GM23338 (cell line): ENCODE results near the gene PSMA5. TPM values are rescaled to one million over a fixed set of nuclear protein-coding genes. Genes with fewer than 3 reads are reported as not detected.
A peak's percentile ranks its signal among the peaks of the same experiment; 100 is the strongest.

ENCODE experiments used
- ATAC-seq: fragments of 200-7000 bp; cut with Tn5 transposase; 3 replicates; pipeline ENCODE4 v1.9.1; 2020
- DNase-seq: peaks from one replicate; pipeline ENCODE4 v3.0.0-alpha.2; 2015; ENCODE audit warnings: low spot score
- H2AFZ ChIP-seq: fragments of 200-600 bp; sonication (generic); 2 replicates; pipeline ENCODE4 v1.8.0; 2016; ENCODE audit warnings: antibody characterized with exemption, mild to moderate bottlenecking, moderate library complexity
- H3F3A ChIP-seq: fragments of 200-600 bp; sonication (generic); replicated peaks from 2 replicates; pipeline ENCODE4 v1.8.0; 2017; ENCODE audit warnings: antibody characterized with exemption, mixed run types, low read depth
- H3K27ac ChIP-seq: fragments of 200-600 bp; sonication (generic); 2 replicates; pipeline ENCODE4 v1.6.1; 2016; ENCODE audit warnings: low read depth
- H3K27me3 ChIP-seq: fragments of 200-600 bp; sonication (generic); 2 replicates; pipeline ENCODE4 v1.8.0; 2016; ENCODE audit warnings: mild to moderate bottlenecking, mixed run types, moderate library complexity; ENCODE audit not compliant: insufficient read depth
- H3K36me3 ChIP-seq: fragments of 200-600 bp; sonication (generic); 2 replicates; pipeline ENCODE4 v1.8.0; 2016; ENCODE audit warnings: mild to moderate bottlenecking; ENCODE audit not compliant: insufficient read depth
- H3K4me1 ChIP-seq: fragments of 200-600 bp; sonication (generic); 2 replicates; pipeline ENCODE4 v1.8.0; 2016; ENCODE audit warnings: mild to moderate bottlenecking, moderate library complexity; ENCODE audit not compliant: insufficient read depth
- H3K4me2 ChIP-seq: fragments of 200-600 bp; sonication (generic); 2 replicates; pipeline ENCODE4 v1.7.1; 2017; ENCODE audit warnings: mixed run types
- H3K4me3 ChIP-seq: fragments of 200-600 bp; sonication (generic); 2 replicates; pipeline ENCODE4 v1.6.1; 2016; ENCODE audit warnings: mixed run types
- H3K79me2 ChIP-seq: fragments of 200-600 bp; sonication (generic); replicated peaks from 2 replicates; pipeline ENCODE4 v1.8.0; 2017; ENCODE audit warnings: mild to moderate bottlenecking; ENCODE audit not compliant: insufficient read depth
- H3K9me2 ChIP-seq: fragments of 200-600 bp; sonication (generic); 2 replicates; pipeline ENCODE4 v1.8.0; 2017; ENCODE audit not compliant: insufficient read depth
- H4K20me1 ChIP-seq: fragments of 200-600 bp; sonication (generic); replicated peaks from 2 replicates; pipeline ENCODE4 v1.8.0; 2017; ENCODE audit warnings: mild to moderate bottlenecking; ENCODE audit not compliant: insufficient read depth
- H3K27ac Mint-ChIP-seq: 2 replicates; pipeline ENCODE4 v1.8.0; 2020; ENCODE audit warnings: inconsistent platforms, mild to moderate bottlenecking, moderate library complexity, mixed read lengths
- H3K27me3 Mint-ChIP-seq: 3 replicates; pipeline ENCODE4 v1.8.0; 2022; ENCODE audit warnings: low read depth, mild to moderate bottlenecking, moderate library complexity, mixed read lengths, inconsistent platforms; ENCODE audit not compliant: insufficient read depth, poor library complexity
- H3K36me3 Mint-ChIP-seq: 3 replicates; pipeline ENCODE4 v1.8.0; 2021; ENCODE audit warnings: low read depth, mild to moderate bottlenecking, inconsistent platforms, moderate library complexity, mixed read lengths
- H3K4me1 Mint-ChIP-seq: 3 replicates; pipeline ENCODE4 v1.8.0; 2020; ENCODE audit warnings: mild to moderate bottlenecking, inconsistent platforms, mixed read lengths
- H3K4me3 Mint-ChIP-seq: 3 replicates; pipeline ENCODE4 v1.8.0; 2021; ENCODE audit warnings: moderate library complexity, mild to moderate bottlenecking, inconsistent platforms, mixed read lengths
- H3K9me3 Mint-ChIP-seq: 3 replicates; pipeline ENCODE4 v1.8.0; 2020; ENCODE audit warnings: moderate library complexity, mild to moderate bottlenecking, inconsistent platforms, mixed read lengths
- CREB1 ChIP-seq: fragments of 250-450 bp; sonication (Bioruptor Pico); IDR thresholded peaks from 2 replicates; pipeline ENCODE4 v1.5.0; 2020; ENCODE audit warnings: low read depth, mild to moderate bottlenecking, moderate library complexity
- CTCF ChIP-seq, 2 experiments: fragments of 200-600 bp in 1 of 2; sonication (generic) in 1 of 2; conservative IDR thresholded peaks; 2 replicates each; pipeline versions ENCODE4 v1.5.1 to v1.6.1; 2016 to 2017; ENCODE audit warnings: antibody characterized with exemption in 2 of 2, low read depth in 2 of 2, mild to moderate bottlenecking in 2 of 2, moderate library complexity in 1 of 2
- ETS1 ChIP-seq: IDR thresholded peaks from 2 replicates; pipeline ENCODE4 v1.6.1; 2016; ENCODE audit warnings: antibody characterized with exemption
- EZH2 ChIP-seq: fragments of 200-600 bp; sonication (generic); IDR thresholded peaks from one replicate; pipeline ENCODE4 v1.8.0; 2017; ENCODE audit warnings: antibody characterized with exemption, mild to moderate bottlenecking, low read depth; ENCODE audit not compliant: unreplicated experiment
- EZH2phosphoT487 ChIP-seq: fragments of 200-600 bp; sonication (generic); IDR thresholded peaks from one replicate; pipeline ENCODE4 v1.8.1; 2018; ENCODE audit warnings: antibody characterized with exemption; ENCODE audit not compliant: unreplicated experiment
- JUNB ChIP-seq: IDR thresholded peaks from one replicate; pipeline ENCODE4 v1.6.1; 2016; ENCODE audit warnings: antibody characterized with exemption; ENCODE audit not compliant: unreplicated experiment
- NANOG ChIP-seq: IDR thresholded peaks from 2 replicates; pipeline ENCODE4 v1.6.1; 2016; ENCODE audit warnings: antibody characterized with exemption, borderline replicate concordance
- POLR2AphosphoS5 ChIP-seq: IDR thresholded peaks from 2 replicates; pipeline ENCODE4 v1.6.1; 2016; ENCODE audit warnings: antibody characterized with exemption, low read depth
- STAT1 ChIP-seq: IDR thresholded peaks from one replicate; pipeline ENCODE4 v1.6.1; 2016; ENCODE audit warnings: antibody characterized with exemption; ENCODE audit not compliant: unreplicated experiment
- ZNF114 ChIP-seq: fragments of 250-450 bp; sonication (Bioruptor Pico); IDR thresholded peaks from 2 replicates; pipeline ENCODE4 v1.5.0; 2020; ENCODE audit warnings: mild to moderate bottlenecking, moderate library complexity
- ZNF331 ChIP-seq: fragments of 250-450 bp; sonication (Bioruptor Pico); IDR thresholded peaks from 2 replicates; pipeline ENCODE4 v1.5.0; 2020; ENCODE audit warnings: low read depth, mild to moderate bottlenecking, moderate library complexity
- polyA plus RNA-seq: library from polyadenylated mRNA; unstranded; fragments of >200 nt; fragmentation: Nextera tagmentation; extraction: Ambion mirVana; gene quantifications from 2 replicates; pipeline ENCODE4 v1.2.1, GENCODE V29; 2016
- total RNA-seq: library from RNA; depleted of rRNA; stranded (reverse); fragments of >200 nt; shearing (Covaris generic); gene quantifications from 2 replicates; pipeline ENCODE4 v1.2.3, GENCODE V29; 2014
- TF ChIP-seq, protein P1 (sequence below): fragments of 250-450 bp; sonication (Bioruptor Pico); IDR thresholded peaks from 2 replicates; pipeline ENCODE4 v1.5.0; 2020; ENCODE audit warnings: mild to moderate bottlenecking, moderate library complexity
- TF ChIP-seq, protein P2 (sequence below): IDR thresholded peaks from one replicate; pipeline ENCODE4 v1.6.1; 2018; ENCODE audit warnings: antibody characterized with exemption; ENCODE audit not compliant: unreplicated experiment

PSMA5 gene
- total and polyA plus RNA-seq, 2 experiments from 2014 or later: 104 to 126 TPM

- no peaks in the 10 kb centered on the region for H3K27me3 Mint-ChIP-seq
- no peak for TF ChIP-seq EZH2phosphoT487
- no peak for TF ChIP-seq ETS1
- no peak for TF ChIP-seq CREB1 (CRISPR knock-in tag)
- TF ChIP-seq ZNF331: no peak
- no peak for TF ChIP-seq JUNB
- TF ChIP-seq, protein P1, sequence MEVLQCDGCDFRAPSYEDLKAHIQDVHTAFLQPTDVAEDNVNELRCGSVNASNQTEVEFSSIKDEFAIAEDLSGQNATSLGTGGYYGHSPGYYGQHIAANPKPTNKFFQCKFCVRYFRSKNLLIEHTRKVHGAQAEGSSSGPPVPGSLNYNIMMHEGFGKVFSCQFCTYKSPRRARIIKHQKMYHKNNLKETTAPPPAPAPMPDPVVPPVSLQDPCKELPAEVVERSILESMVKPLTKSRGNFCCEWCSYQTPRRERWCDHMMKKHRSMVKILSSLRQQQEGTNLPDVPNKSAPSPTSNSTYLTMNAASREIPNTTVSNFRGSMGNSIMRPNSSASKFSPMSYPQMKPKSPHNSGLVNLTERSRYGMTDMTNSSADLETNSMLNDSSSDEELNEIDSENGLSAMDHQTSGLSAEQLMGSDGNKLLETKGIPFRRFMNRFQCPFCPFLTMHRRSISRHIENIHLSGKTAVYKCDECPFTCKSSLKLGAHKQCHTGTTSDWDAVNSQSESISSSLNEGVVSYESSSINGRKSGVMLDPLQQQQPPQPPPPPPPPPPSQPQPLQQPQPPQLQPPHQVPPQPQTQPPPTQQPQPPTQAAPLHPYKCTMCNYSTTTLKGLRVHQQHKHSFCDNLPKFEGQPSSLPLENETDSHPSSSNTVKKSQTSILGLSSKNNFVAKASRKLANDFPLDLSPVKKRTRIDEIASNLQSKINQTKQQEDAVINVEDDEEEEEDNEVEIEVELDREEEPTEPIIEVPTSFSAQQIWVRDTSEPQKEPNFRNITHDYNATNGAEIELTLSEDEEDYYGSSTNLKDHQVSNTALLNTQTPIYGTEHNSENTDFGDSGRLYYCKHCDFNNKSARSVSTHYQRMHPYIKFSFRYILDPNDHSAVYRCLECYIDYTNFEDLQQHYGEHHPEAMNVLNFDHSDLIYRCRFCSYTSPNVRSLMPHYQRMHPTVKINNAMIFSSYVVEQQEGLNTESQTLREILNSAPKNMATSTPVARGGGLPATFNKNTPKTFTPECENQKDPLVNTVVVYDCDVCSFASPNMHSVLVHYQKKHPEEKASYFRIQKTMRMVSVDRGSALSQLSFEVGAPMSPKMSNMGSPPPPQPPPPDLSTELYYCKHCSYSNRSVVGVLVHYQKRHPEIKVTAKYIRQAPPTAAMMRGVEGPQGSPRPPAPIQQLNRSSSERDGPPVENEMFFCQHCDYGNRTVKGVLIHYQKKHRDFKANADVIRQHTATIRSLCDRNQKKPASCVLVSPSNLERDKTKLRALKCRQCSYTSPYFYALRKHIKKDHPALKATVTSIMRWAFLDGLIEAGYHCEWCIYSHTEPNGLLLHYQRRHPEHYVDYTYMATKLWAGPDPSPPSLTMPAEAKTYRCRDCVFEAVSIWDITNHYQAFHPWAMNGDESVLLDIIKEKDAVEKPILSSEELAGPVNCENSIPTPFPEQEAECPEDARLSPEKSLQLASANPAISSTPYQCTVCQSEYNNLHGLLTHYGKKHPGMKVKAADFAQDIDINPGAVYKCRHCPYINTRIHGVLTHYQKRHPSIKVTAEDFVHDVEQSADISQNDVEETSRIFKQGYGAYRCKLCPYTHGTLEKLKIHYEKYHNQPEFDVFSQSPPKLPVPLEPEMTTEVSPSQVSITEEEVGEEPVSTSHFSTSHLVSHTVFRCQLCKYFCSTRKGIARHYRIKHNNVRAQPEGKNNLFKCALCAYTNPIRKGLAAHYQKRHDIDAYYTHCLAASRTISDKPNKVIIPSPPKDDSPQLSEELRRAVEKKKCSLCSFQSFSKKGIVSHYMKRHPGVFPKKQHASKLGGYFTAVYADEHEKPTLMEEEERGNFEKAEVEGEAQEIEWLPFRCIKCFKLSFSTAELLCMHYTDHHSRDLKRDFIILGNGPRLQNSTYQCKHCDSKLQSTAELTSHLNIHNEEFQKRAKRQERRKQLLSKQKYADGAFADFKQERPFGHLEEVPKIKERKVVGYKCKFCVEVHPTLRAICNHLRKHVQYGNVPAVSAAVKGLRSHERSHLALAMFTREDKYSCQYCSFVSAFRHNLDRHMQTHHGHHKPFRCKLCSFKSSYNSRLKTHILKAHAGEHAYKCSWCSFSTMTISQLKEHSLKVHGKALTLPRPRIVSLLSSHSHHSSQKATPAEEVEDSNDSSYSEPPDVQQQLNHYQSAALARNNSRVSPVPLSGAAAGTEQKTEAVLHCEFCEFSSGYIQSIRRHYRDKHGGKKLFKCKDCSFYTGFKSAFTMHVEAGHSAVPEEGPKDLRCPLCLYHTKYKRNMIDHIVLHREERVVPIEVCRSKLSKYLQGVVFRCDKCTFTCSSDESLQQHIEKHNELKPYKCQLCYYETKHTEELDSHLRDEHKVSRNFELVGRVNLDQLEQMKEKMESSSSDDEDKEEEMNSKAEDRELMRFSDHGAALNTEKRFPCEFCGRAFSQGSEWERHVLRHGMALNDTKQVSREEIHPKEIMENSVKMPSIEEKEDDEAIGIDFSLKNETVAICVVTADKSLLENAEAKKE: no peak
- no peak for TF ChIP-seq EZH2
- no peak for TF ChIP-seq STAT1
- no peak for TF ChIP-seq NANOG
- TF ChIP-seq CTCF (conservative IDR thresholded peaks at IDR 0.05; ENCODE audit: low read depth in 2 of 2): no peak
- TF ChIP-seq ZNF114 (CRISPR knock-in tag): no peak
- TF ChIP-seq POLR2AphosphoS5: no peak
- TF ChIP-seq, protein P2, sequence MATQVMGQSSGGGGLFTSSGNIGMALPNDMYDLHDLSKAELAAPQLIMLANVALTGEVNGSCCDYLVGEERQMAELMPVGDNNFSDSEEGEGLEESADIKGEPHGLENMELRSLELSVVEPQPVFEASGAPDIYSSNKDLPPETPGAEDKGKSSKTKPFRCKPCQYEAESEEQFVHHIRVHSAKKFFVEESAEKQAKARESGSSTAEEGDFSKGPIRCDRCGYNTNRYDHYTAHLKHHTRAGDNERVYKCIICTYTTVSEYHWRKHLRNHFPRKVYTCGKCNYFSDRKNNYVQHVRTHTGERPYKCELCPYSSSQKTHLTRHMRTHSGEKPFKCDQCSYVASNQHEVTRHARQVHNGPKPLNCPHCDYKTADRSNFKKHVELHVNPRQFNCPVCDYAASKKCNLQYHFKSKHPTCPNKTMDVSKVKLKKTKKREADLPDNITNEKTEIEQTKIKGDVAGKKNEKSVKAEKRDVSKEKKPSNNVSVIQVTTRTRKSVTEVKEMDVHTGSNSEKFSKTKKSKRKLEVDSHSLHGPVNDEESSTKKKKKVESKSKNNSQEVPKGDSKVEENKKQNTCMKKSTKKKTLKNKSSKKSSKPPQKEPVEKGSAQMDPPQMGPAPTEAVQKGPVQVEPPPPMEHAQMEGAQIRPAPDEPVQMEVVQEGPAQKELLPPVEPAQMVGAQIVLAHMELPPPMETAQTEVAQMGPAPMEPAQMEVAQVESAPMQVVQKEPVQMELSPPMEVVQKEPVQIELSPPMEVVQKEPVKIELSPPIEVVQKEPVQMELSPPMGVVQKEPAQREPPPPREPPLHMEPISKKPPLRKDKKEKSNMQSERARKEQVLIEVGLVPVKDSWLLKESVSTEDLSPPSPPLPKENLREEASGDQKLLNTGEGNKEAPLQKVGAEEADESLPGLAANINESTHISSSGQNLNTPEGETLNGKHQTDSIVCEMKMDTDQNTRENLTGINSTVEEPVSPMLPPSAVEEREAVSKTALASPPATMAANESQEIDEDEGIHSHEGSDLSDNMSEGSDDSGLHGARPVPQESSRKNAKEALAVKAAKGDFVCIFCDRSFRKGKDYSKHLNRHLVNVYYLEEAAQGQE: no peak
- H3K36me3 Mint-ChIP-seq: no peaks in the 10 kb centered on the region
These were observed 14.8 kb upstream of the PSMA5 start for GRCh38 chr1:109441069-109441468.

More at GRCh38 chr1:109441069-109441468, 14.8 kb upstream of the PSMA5 start:
- no peak for DNase-seq
- ATAC-seq: no peak
- Histone ChIP-seq H3K4me1 (no peaks in the 10 kb centered on the region; the same call in 1 of the 2 replicates), H2AFZ (peak overlapping the region; percentile 38; the same call in 1 of the 2 replicates), H3K27me3 (no peaks in the 10 kb centered on the region), H3K4me2 (no peak overlapping the region), H3K4me3 (no peak overlapping the region), H3K36me3 (no peaks in the 10 kb centered on the region), H3F3A (no peaks in the 10 kb centered on the region), H4K20me1 (no peaks in the 10 kb centered on the region), H3K79me2 (no peaks in the 10 kb centered on the region), H3K9me2 (peaks cover 4% of the 10 kb centered on the region; the same call in 1 of the 2 replicates), H3K27ac (no peak overlapping the region)
- no peaks in the 10 kb centered on the region for H3K4me1 Mint-ChIP-seq
- H3K27ac Mint-ChIP-seq: no peak overlapping the region
- no peaks in the 10 kb centered on the region for H3K9me3 Mint-ChIP-seq
- H3K4me3 Mint-ChIP-seq: no peak overlapping the region
